Immature natural killer cell (primary cell): ENCODE data around the gene SMS. TPM values are rescaled to one million over a fixed set of nuclear protein-coding genes. Genes with fewer than 3 reads are reported as not detected.

Experiments
- DNase-seq, 3 donors: peaks; one replicate each; pipeline ENCODE4 v3.0.0; 2022; ENCODE audit warnings: mixed read lengths in 1 of 3
- H3K27ac Mint-ChIP-seq, 6 donors: one replicate each; pipeline ENCODE4 v1.8.0; 2020; ENCODE audit warnings: mixed read lengths in 6 of 6, mild to moderate bottlenecking in 5 of 6, inconsistent platforms in 4 of 6, moderate library complexity in 3 of 6
- H3K27me3 Mint-ChIP-seq, 3 donors: one replicate each; pipeline ENCODE4 v1.8.0; 2020 to 2021; ENCODE audit warnings: low read depth in 3 of 3, mild to moderate bottlenecking in 3 of 3, mixed read lengths in 3 of 3, moderate library complexity in 3 of 3, inconsistent platforms in 1 of 3
- H3K36me3 Mint-ChIP-seq, 3 donors: one replicate each; pipeline ENCODE4 v1.8.0; 2020; ENCODE audit warnings: mixed read lengths in 3 of 3, inconsistent platforms in 2 of 3, mild to moderate bottlenecking in 2 of 3
- H3K4me1 Mint-ChIP-seq, 2 donors: one replicate each; pipeline ENCODE4 v1.8.0; 2020; ENCODE audit warnings: inconsistent platforms in 2 of 2, mild to moderate bottlenecking in 2 of 2, mixed read lengths in 2 of 2, moderate library complexity in 1 of 2
- H3K4me3 Mint-ChIP-seq, 5 donors: one replicate each; pipeline ENCODE4 v1.8.0; 2020; ENCODE audit warnings: mild to moderate bottlenecking in 5 of 5, mixed read lengths in 5 of 5, inconsistent platforms in 3 of 5, moderate library complexity in 3 of 5
- H3K9me3 Mint-ChIP-seq, 6 donors: one replicate each; pipeline ENCODE4 v1.8.0; 2020; ENCODE audit warnings: mild to moderate bottlenecking in 6 of 6, mixed read lengths in 6 of 6, inconsistent platforms in 4 of 6, moderate library complexity in 3 of 6
- polyA plus RNA-seq, 3 donors: library from polyadenylated mRNA; unstranded; fragments of 300-500 nt; fragmentation: Illumina TruSeq; gene quantifications; one replicate each; pipeline ENCODE4 v1.2.3, GENCODE V29; 2021

Gene SMS
- polyA plus RNA-seq, 3 donors from 2014 or later = 42.6 to 84.1 (median 55.7) TPM

GRCh38 chrX:21975242-21975641, 34.7 kb downstream of the SMS start:
- Mint-ChIP-seq H3K36me3 (peaks cover 0 to 3% (median 0%) of the 10 kb centered on the region in 3 donors), H3K27me3 (peaks cover 0 to 5% (median 1%) of the 10 kb centered on the region in 3 donors), H3K4me1 (peaks cover 18 to 21% of the 10 kb centered on the region in 2 donors), H3K9me3 (no peaks in the 10 kb centered on the region), H3K27ac (no peak overlapping the region), H3K4me3 (no peak overlapping the region)
- no peak for DNase-seq

GRCh38 chrX:21975812-21976211, 35.3 kb downstream of the SMS start:
- Mint-ChIP-seq H3K27ac (peak overlapping the region in 1 of 6 donors; percentile 21), H3K36me3 (peaks cover 0 to 3% (median 0%) of the 10 kb centered on the region in 3 donors), H3K4me3 (no peak overlapping the region), H3K9me3 (no peaks in the 10 kb centered on the region), H3K4me1 (peaks cover 18 to 21% of the 10 kb centered on the region in 2 donors), H3K27me3 (peaks cover 0 to 7% (median 1%) of the 10 kb centered on the region in 3 donors)
- DNase-seq = no peak

GRCh38 chrX:21978346-21978745, 37.8 kb downstream of the SMS start:
- no peak overlapping the region for H3K27ac Mint-ChIP-seq
- H3K36me3 Mint-ChIP-seq = peaks cover 0 to 3% (median 0%) of the 10 kb centered on the region in 3 donors

GRCh38 chrX:21982311-21982710, 41.8 kb downstream of the SMS start:
- Mint-ChIP-seq H3K27me3 (peaks cover 0 to 4% (median 0%) of the 10 kb centered on the region in 3 donors), H3K27ac (no peak overlapping the region), H3K4me1 (no peaks in the 10 kb centered on the region), H3K36me3 (peaks cover 0 to 3% (median 0%) of the 10 kb centered on the region in 3 donors), H3K9me3 (no peaks in the 10 kb centered on the region), H3K4me3 (no peak overlapping the region)
- no peak for DNase-seq

More at GRCh38 chrX:21978346-21978745, 37.8 kb downstream of the SMS start:
- Mint-ChIP-seq H3K4me1 (peaks cover 12 to 15% of the 10 kb centered on the region in 2 donors), H3K9me3 (no peaks in the 10 kb centered on the region), H3K27me3 (peaks cover 0 to 4% (median 1%) of the 10 kb centered on the region in 3 donors), H3K4me3 (no peak overlapping the region)
- DNase-seq = no peak

- Mint-ChIP-seq H3K9me3 (no peaks in the 10 kb centered on the region), H3K4me3 (no peak overlapping the region), H3K27ac (peak overlapping the region in 5 of 6 donors; percentile 30 to 52 (median 37)), H3K36me3 (no peaks in the 10 kb centered on the region), H3K4me1 (peaks cover 2 to 7% of the 10 kb centered on the region in 2 donors), H3K27me3 (peaks cover 0 to 4% (median 0%) of the 10 kb centered on the region in 3 donors)
- DNase-seq = peak; percentile 58 to 69 (median 60)
Observed at GRCh38 chrX:21985332-21985777, 44.8 kb downstream of the SMS start.

GRCh38 chrX:21986596-21986995, 46.1 kb downstream of the SMS start:
- Mint-ChIP-seq H3K9me3 (no peaks in the 10 kb centered on the region), H3K27ac (no peak overlapping the region), H3K36me3 (no peaks in the 10 kb centered on the region), H3K4me3 (no peak overlapping the region), H3K4me1 (peaks cover 2 to 7% of the 10 kb centered on the region in 2 donors), H3K27me3 (peaks cover 0 to 1% (median 0%) of the 10 kb centered on the region in 3 donors)
- DNase-seq = no peak

- H3K4me1 Mint-ChIP-seq = peaks cover 2 to 7% of the 10 kb centered on the region in 2 donors
- H3K27me3 Mint-ChIP-seq = peaks cover 0 to 2% (median 0%) of the 10 kb centered on the region in 3 donors
- no peaks in the 10 kb centered on the region for H3K9me3 Mint-ChIP-seq
- H3K36me3 Mint-ChIP-seq = no peaks in the 10 kb centered on the region
- H3K27ac Mint-ChIP-seq = peak overlapping the region in 3 of 6 donors; percentile 8 to 61 (median 21)
- DNase-seq = no peak
- H3K4me3 Mint-ChIP-seq = no peak overlapping the region
Observed at GRCh38 chrX:21989384-21989783, 48.9 kb downstream of the SMS start.

GRCh38 chrX:21990832-21991231, 50.3 kb downstream of the SMS start:
- H3K27ac Mint-ChIP-seq = no peak overlapping the region
- H3K36me3 Mint-ChIP-seq = peaks cover 0 to 3% (median 0%) of the 10 kb centered on the region in 3 donors
- no peak for DNase-seq
- peaks cover 0 to 2% (median 2%) of the 10 kb centered on the region in 3 donors for H3K27me3 Mint-ChIP-seq
- peaks cover 2 to 7% of the 10 kb centered on the region in 2 donors for H3K4me1 Mint-ChIP-seq
- no peaks in the 10 kb centered on the region for H3K9me3 Mint-ChIP-seq
- no peak overlapping the region for H3K4me3 Mint-ChIP-seq

GRCh38 chrX:21991504-21991903, 51.0 kb downstream of the SMS start:
- DNase-seq = no peak
- peaks cover 0 to 3% (median 0%) of the 10 kb centered on the region in 3 donors for H3K36me3 Mint-ChIP-seq
- H3K9me3 Mint-ChIP-seq = no peaks in the 10 kb centered on the region
- peaks cover 0 to 2% (median 2%) of the 10 kb centered on the region in 3 donors for H3K27me3 Mint-ChIP-seq
- H3K4me1 Mint-ChIP-seq = peaks cover 5 to 13% of the 10 kb centered on the region in 2 donors
- H3K27ac Mint-ChIP-seq = no peak overlapping the region
- H3K4me3 Mint-ChIP-seq = no peak overlapping the region

GRCh38 chrX:21993265-21993664, 52.8 kb downstream of the SMS start:
- Mint-ChIP-seq H3K36me3 (peaks cover 0 to 3% (median 0%) of the 10 kb centered on the region in 3 donors), H3K27me3 (peaks cover 0 to 2% (median 2%) of the 10 kb centered on the region in 3 donors), H3K9me3 (no peaks in the 10 kb centered on the region), H3K27ac (no peak overlapping the region), H3K4me3 (no peak overlapping the region), H3K4me1 (peaks cover 19 to 31% of the 10 kb centered on the region in 2 donors)
- no peak for DNase-seq

GRCh38 chrX:21996872-21997455, 56.5 kb downstream of the SMS start:
- peak overlapping the region in 4 of 6 donors; percentile 6 to 63 (median 38) for H3K27ac Mint-ChIP-seq
- H3K9me3 Mint-ChIP-seq = no peaks in the 10 kb centered on the region
- peak overlapping the region in 1 of 5 donors; percentile 40 for H3K4me3 Mint-ChIP-seq
- DNase-seq = no peak
- H3K4me1 Mint-ChIP-seq = peaks cover 17 to 25% of the 10 kb centered on the region in 2 donors
- H3K36me3 Mint-ChIP-seq = peaks cover 0 to 3% (median 0%) of the 10 kb centered on the region in 3 donors
- peaks cover 0 to 2% (median 2%) of the 10 kb centered on the region in 3 donors for H3K27me3 Mint-ChIP-seq

GRCh38 chrX:21998037-21998436, 57.5 kb downstream of the SMS start:
- H3K4me3 Mint-ChIP-seq = no peak overlapping the region
- peaks cover 0 to 5% (median 2%) of the 10 kb centered on the region in 3 donors for H3K27me3 Mint-ChIP-seq
- peaks cover 17 to 25% of the 10 kb centered on the region in 2 donors for H3K4me1 Mint-ChIP-seq
- DNase-seq = no peak
- no peaks in the 10 kb centered on the region for H3K9me3 Mint-ChIP-seq
- peak overlapping the region in 5 of 6 donors; percentile 22 to 66 (median 54) for H3K27ac Mint-ChIP-seq
- peaks cover 0 to 3% (median 0%) of the 10 kb centered on the region in 3 donors for H3K36me3 Mint-ChIP-seq

GRCh38 chrX:22004866-22005265, 64.4 kb downstream of the SMS start:
- Mint-ChIP-seq H3K4me1 (peaks cover 0 to 7% of the 10 kb centered on the region in 2 donors), H3K27me3 (peaks cover 2 to 6% (median 2%) of the 10 kb centered on the region in 3 donors), H3K9me3 (no peaks in the 10 kb centered on the region), H3K27ac (no peak overlapping the region), H3K4me3 (no peak overlapping the region), H3K36me3 (peaks cover 0 to 6% (median 5%) of the 10 kb centered on the region in 3 donors)
- DNase-seq = no peak

GRCh38 chrX:22012051-22012450, 71.5 kb downstream of the SMS start:
- H3K4me1 Mint-ChIP-seq = no peaks in the 10 kb centered on the region
- DNase-seq = no peak
- peaks cover 0 to 3% (median 2%) of the 10 kb centered on the region in 3 donors for H3K36me3 Mint-ChIP-seq
- H3K27me3 Mint-ChIP-seq = peaks cover 0 to 3% (median 2%) of the 10 kb centered on the region in 3 donors
- H3K4me3 Mint-ChIP-seq = no peak overlapping the region
- no peaks in the 10 kb centered on the region for H3K9me3 Mint-ChIP-seq
- no peak overlapping the region for H3K27ac Mint-ChIP-seq
